ENCODE measurements around the gene CCDC57. TPM values are rescaled to one million over a fixed set of nuclear protein-coding genes. Genes with fewer than 3 reads are reported as not detected.

The CCDC57 gene
- polyA plus RNA-seq, 1 donor (not counting 4 experiments of a cell fraction or from before 2014, with no cell fraction given): 19.2 TPM

DNA sequence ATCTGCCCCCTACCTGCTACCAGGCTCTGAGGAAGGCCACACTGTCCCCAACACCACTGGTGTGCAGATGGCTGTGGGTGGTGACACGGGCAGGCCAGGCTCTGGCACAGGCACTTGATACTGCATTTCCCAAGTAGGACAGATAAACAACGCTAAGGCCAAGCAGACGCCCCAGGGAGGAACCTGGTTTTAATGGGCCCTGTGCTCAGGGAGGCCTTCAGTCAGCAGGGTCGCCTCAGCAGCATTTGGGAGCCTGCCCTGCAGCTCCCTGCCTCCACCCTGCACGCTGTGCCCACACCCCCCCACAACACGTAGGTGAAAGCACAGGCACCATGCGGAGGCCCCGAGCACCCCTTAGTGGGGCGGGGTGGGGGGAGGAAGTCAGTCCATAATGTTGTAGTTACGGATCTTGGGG is 111.3 kb downstream of the CCDC57 start:
- no peaks in the 10 kb centered on the region for H3K27me3 ChIP-seq (ENCODE audit: control insufficient read depth, extremely low read depth, insufficient read depth, low read length)
- H3K36me3 ChIP-seq (ENCODE audit: control insufficient read depth in 2 of 2, extremely low read depth in 1 of 2, insufficient read depth in 2 of 2, low read length in 2 of 2): peaks cover 0 to 2% of the 10 kb centered on the region in 2 experiments
- H3K27ac ChIP-seq (ENCODE audit: control insufficient read depth, insufficient read depth, low read length): no peak overlapping the region
- H3K9me1 ChIP-seq (ENCODE audit: control insufficient read depth, extremely low read depth, insufficient read depth, low read length): peaks cover 2% of the 10 kb centered on the region
- DNase-seq (ENCODE audit: low read depth, low spot score): no peak
- H3K9ac ChIP-seq (ENCODE audit: control insufficient read depth, extremely low read depth, insufficient read depth, low read length): no peak overlapping the region
- TF ChIP-seq EZH2 (IDR thresholded peaks at IDR 0.05; ENCODE audit: low read length): no peak
- TF ChIP-seq, protein P1, sequence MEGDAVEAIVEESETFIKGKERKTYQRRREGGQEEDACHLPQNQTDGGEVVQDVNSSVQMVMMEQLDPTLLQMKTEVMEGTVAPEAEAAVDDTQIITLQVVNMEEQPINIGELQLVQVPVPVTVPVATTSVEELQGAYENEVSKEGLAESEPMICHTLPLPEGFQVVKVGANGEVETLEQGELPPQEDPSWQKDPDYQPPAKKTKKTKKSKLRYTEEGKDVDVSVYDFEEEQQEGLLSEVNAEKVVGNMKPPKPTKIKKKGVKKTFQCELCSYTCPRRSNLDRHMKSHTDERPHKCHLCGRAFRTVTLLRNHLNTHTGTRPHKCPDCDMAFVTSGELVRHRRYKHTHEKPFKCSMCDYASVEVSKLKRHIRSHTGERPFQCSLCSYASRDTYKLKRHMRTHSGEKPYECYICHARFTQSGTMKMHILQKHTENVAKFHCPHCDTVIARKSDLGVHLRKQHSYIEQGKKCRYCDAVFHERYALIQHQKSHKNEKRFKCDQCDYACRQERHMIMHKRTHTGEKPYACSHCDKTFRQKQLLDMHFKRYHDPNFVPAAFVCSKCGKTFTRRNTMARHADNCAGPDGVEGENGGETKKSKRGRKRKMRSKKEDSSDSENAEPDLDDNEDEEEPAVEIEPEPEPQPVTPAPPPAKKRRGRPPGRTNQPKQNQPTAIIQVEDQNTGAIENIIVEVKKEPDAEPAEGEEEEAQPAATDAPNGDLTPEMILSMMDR (optimal IDR thresholded peaks at IDR 0.05 in 1 of 3, IDR thresholded peaks at IDR 0.05 in 1 of 3, conservative IDR thresholded peaks at IDR 0.05 in 1 of 3; ENCODE audit: extremely low read depth in 1 of 3, insufficient read depth in 2 of 3, low read length in 3 of 3): no peak
- no peak for FAIRE-seq
- no peaks in the 10 kb centered on the region for H3K9me3 ChIP-seq (ENCODE audit: control insufficient read depth, low read depth, low read length)
- H2AFZ ChIP-seq (ENCODE audit: control insufficient read depth, low read length): no peak overlapping the region
- H3K4me1 ChIP-seq (ENCODE audit: control insufficient read depth, extremely low read depth, insufficient read depth, low read length): peaks cover 39% of the 10 kb centered on the region
- no peak overlapping the region for H3K4me2 ChIP-seq (ENCODE audit: control insufficient read depth, extremely low read depth, insufficient read depth, low read depth, low read length)
- peaks cover 16% of the 10 kb centered on the region for H3K79me2 ChIP-seq (ENCODE audit: control insufficient read depth, insufficient read depth, low read length)
- dilution Hi-C loops (cut with MboI; ENCODE audit: extremely low pct_ligation_motif_present, low sequenced_read_pairs): no loop called here
- H4K20me1 ChIP-seq (ENCODE audit: control insufficient read depth, extremely low read depth, insufficient read depth, low read length): peaks cover 8% of the 10 kb centered on the region
- H3K4me3 ChIP-seq (ENCODE audit: control insufficient read depth in 2 of 3, extremely low read depth in 1 of 3, insufficient read depth in 2 of 3, low read depth in 1 of 3, low read length in 3 of 3): no peak overlapping the region

DNA sequence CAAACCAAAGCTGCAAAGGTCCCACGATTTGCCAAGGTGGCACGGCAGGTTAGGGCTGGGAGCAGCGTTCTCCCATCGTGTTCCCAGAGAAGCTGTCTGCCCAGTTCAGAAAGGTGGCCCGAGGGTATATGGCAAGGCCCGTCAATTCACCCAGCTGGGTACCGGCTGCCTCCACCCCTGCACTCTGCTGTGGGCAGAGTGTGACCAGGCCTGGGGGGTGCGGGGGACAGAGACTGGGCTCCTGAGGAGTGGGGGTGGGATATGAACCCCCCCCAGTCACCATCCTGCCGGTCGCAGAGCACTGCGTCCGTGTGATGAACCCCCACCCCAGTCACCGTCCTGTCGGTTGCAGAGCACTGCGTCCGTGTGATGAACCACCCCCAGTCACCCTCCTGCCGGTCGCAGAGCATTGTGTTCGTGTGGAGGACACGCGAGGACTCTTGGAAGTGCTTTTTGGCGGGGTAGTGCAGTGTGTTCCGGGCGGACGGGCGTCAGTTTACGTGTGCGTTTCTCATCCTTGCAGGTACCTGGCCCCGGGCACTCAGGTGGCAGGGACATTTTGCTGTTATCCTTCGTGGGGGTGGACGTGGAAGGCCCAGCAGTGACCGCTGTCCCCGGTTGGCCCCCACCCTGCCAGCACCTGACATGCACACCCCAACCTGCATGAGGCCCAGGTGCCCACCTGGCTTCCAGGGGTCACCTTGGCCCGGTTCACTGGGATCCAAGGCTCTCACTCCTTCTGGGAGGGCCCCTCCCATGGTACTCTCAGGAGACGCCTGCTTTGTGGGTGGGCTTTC is 111.9 kb downstream of the CCDC57 start:
- H4K20me1 ChIP-seq (ENCODE audit: control insufficient read depth, extremely low read depth, insufficient read depth, low read length): peaks cover 14% of the 10 kb centered on the region
- H3K79me2 ChIP-seq (ENCODE audit: control insufficient read depth, insufficient read depth, low read length): peaks cover 22% of the 10 kb centered on the region
- H3K36me3 ChIP-seq (ENCODE audit: control insufficient read depth in 2 of 2, extremely low read depth in 1 of 2, insufficient read depth in 2 of 2, low read length in 2 of 2): peaks cover 4% of the 10 kb centered on the region in 2 experiments
- H3K4me1 ChIP-seq (ENCODE audit: control insufficient read depth, extremely low read depth, insufficient read depth, low read length): peaks cover 39% of the 10 kb centered on the region
- no peaks in the 10 kb centered on the region for H3K9me3 ChIP-seq (ENCODE audit: control insufficient read depth, low read depth, low read length)
- no peak overlapping the region for H2AFZ ChIP-seq (ENCODE audit: control insufficient read depth, low read length)
- dilution Hi-C loops (cut with MboI; ENCODE audit: extremely low pct_ligation_motif_present, low sequenced_read_pairs): no loop called here
- TF ChIP-seq, protein P1 (optimal IDR thresholded peaks at IDR 0.05 in 1 of 3, IDR thresholded peaks at IDR 0.05 in 1 of 3, conservative IDR thresholded peaks at IDR 0.05 in 1 of 3; ENCODE audit: extremely low read depth in 1 of 3, insufficient read depth in 2 of 3, low read length in 3 of 3): no peak
- no peak for TF ChIP-seq EZH2 (IDR thresholded peaks at IDR 0.05; ENCODE audit: low read length)
- no peak overlapping the region for H3K27ac ChIP-seq (ENCODE audit: control insufficient read depth, insufficient read depth, low read length)
- H3K9ac ChIP-seq (ENCODE audit: control insufficient read depth, extremely low read depth, insufficient read depth, low read length): no peak overlapping the region
- no peaks in the 10 kb centered on the region for H3K27me3 ChIP-seq (ENCODE audit: control insufficient read depth, extremely low read depth, insufficient read depth, low read length)
- DNase-seq (ENCODE audit: low read depth, low spot score): no peak
- peaks cover 2% of the 10 kb centered on the region for H3K9me1 ChIP-seq (ENCODE audit: control insufficient read depth, extremely low read depth, insufficient read depth, low read length)
- H3K4me2 ChIP-seq (ENCODE audit: control insufficient read depth, extremely low read depth, insufficient read depth, low read depth, low read length): peak overlapping the region; percentile 84
- no peak for FAIRE-seq
- no peak overlapping the region for H3K4me3 ChIP-seq (ENCODE audit: control insufficient read depth in 2 of 3, extremely low read depth in 1 of 3, insufficient read depth in 2 of 3, low read depth in 1 of 3, low read length in 3 of 3)

All from keratinocyte (primary cell).